Measurements from ENCODE around the gene MRPL12. TPM values are rescaled to one million over a fixed set of nuclear protein-coding genes. Genes with fewer than 3 reads are reported as not detected.
A peak's percentile ranks its signal among the peaks of the same experiment; 100 is the strongest.

MRPL12 gene
- polyA plus RNA-seq, 1 donor = 52.4 TPM

DNA sequence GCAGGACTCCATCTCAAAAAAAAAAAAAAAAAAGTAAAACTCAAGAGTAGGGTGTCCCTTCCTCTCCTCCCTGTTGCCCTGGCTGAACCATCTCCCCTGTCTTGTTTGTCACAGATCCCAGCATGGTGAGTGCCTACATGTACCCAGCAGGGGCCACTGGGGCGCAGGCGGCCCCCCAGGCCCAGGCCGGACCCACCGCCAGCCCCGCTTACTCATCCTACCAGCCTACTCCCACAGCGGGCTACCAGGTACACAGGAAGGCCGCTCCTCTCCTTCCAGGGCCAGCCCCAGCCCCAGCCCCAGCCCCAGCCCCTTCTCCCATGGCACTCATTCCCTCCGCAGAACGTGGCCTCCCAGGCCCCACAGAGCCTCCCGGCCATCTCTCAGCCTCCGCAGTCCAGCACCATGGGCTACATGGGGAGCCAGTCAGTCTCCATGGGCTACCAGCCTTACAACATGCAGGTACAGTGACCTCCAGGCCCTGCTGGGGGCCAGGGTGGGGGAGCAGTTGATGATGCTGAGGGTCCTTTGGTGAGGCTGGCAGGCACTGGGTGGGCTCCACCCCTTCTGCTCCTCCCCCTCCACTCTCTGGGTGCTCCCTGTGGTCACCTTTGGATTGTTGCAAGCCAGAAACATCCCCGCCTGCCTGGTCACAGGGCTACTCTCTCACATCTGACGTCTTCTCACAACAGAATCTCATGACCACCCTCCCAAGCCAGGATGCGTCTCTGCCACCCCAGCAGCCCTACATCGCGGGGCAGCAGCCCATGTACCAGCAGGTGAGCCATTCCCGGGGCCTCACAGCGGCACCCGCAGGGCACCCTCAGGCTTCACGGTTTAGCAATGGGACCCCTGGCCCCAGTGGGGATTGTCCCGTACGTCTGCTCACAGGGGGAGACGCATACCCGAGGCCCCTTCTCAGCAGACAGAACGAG is 2.5 kb upstream of the MRPL12 start:
- peaks cover 64% of the 10 kb centered on the region for H3K36me3 ChIP-seq (ENCODE audit: control insufficient read depth, insufficient read depth, low read length)
- no peak for DNase-seq
- no peaks in the 10 kb centered on the region for H3K27me3 ChIP-seq (ENCODE audit: control insufficient read depth, insufficient read depth, low read length)
- peaks cover 9% of the 10 kb centered on the region for H3K9me3 ChIP-seq (ENCODE audit: control insufficient read depth, low read depth, low read length)
- peaks cover 19% of the 10 kb centered on the region for H3K4me1 ChIP-seq (ENCODE audit: control insufficient read depth, insufficient read depth, low read length)
- peak overlapping the region; percentile 100 for H3K4me3 ChIP-seq (ENCODE audit: low read length)
- no CpG with 5 or more reads among the region's 25 CpGs for WGBS (ENCODE audit: insufficient coverage, low lambda C conversion rate)
- peak overlapping the region; percentile 98 for H3K27ac ChIP-seq (ENCODE audit: low read length)

DNA sequence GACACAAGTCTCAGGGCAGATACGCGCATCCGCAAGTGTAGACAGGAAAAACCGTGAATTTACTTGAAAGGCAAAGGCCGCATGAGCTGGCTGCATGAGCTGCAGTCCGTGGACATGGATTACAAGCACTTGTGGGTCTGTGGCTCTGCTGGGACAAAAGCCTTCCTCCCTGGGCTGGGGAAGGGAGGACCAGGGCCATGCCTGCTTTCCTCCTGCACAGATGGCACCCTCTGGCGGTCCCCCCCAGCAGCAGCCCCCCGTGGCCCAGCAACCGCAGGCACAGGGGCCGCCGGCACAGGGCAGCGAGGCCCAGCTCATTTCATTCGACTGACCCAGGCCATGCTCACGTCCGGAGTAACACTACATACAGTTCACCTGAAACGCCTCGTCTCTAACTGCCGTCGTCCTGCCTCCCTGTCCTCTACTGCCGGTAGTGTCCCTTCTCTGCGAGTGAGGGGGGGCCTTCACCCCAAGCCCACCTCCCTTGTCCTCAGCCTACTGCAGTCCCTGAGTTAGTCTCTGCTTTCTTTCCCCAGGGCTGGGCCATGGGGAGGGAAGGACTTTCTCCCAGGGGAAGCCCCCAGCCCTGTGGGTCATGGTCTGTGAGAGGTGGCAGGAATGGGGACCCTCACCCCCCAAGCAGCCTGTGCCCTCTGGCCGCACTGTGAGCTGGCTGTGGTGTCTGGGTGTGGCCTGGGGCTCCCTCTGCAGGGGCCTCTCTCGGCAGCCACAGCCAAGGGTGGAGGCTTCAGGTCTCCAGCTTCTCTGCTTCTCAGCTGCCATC is 1.7 kb upstream of the MRPL12 start:
- Histone ChIP-seq H3K9me3 (ENCODE audit: control insufficient read depth, low read depth, low read length) (peaks cover 7% of the 10 kb centered on the region), H3K27me3 (ENCODE audit: control insufficient read depth, insufficient read depth, low read length) (no peaks in the 10 kb centered on the region), H3K27ac (ENCODE audit: low read length) (peak overlapping the region; percentile 98), H3K36me3 (ENCODE audit: control insufficient read depth, insufficient read depth, low read length) (peaks cover 63% of the 10 kb centered on the region), H3K4me1 (ENCODE audit: control insufficient read depth, insufficient read depth, low read length) (peaks cover 19% of the 10 kb centered on the region), H3K4me3 (ENCODE audit: low read length) (peak overlapping the region; percentile 100)
- peak; percentile 30 to 66 for DNase-seq
- WGBS (ENCODE audit: insufficient coverage, low lambda C conversion rate) = 80% methylated on average over 1 of the region's 23 CpGs

DNA sequence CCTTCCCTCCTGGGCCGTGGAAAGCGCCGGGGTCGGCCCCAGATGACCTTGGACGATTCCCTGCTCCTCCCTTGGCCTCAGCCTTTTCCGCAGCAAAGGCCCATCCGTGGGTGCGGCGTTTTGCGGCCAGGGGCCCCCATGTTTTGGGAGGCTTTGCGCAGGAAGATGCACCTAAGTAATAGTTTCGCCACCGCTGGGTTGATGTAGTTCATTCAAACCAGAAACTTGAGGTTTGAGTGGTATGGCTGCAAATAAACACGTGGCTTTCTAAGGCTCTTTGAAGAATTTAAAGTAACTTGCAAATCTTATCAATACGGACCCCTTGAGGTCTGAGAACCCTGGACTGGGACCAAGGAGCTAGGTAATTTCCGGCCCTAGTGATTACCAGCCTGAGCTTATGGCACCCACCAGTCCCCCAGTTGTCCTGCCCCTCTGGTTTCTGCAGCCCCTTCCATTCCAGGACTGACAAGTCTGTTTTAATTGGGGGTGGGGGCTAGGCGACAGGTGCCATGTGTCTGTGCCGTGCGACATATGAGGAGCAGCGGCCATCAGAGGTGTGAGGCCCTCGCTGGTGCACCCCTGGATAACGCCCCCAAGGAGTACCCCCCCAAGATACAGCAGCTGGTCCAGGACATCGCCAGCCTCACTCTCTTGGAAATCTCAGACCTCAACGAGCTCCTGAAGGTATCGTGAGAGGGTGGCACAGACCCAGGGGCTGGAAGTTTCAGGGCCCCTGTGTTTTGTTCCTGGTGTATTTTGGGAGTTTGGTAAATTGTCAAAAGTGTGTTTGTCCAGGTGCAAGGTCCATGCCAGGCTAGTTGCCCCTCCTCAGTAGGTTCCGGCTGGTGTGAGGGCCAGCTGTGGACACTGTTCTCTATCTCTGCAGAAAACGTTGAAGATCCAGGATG is 834 bp downstream of the MRPL12 start:
- no peak for DNase-seq
- H3K27me3 ChIP-seq (ENCODE audit: control insufficient read depth, insufficient read depth, low read length) = no peaks in the 10 kb centered on the region
- peaks cover 60% of the 10 kb centered on the region for H3K36me3 ChIP-seq (ENCODE audit: control insufficient read depth, insufficient read depth, low read length)
- H3K4me1 ChIP-seq (ENCODE audit: control insufficient read depth, insufficient read depth, low read length) = peaks cover 19% of the 10 kb centered on the region
- no CpG with 5 or more reads among the region's 27 CpGs for WGBS (ENCODE audit: insufficient coverage, low lambda C conversion rate)
- no peak overlapping the region for H3K27ac ChIP-seq (ENCODE audit: low read length)
- peaks cover 4% of the 10 kb centered on the region for H3K9me3 ChIP-seq (ENCODE audit: control insufficient read depth, low read depth, low read length)
- H3K4me3 ChIP-seq (ENCODE audit: low read length) = peak overlapping the region; percentile 100

DNA sequence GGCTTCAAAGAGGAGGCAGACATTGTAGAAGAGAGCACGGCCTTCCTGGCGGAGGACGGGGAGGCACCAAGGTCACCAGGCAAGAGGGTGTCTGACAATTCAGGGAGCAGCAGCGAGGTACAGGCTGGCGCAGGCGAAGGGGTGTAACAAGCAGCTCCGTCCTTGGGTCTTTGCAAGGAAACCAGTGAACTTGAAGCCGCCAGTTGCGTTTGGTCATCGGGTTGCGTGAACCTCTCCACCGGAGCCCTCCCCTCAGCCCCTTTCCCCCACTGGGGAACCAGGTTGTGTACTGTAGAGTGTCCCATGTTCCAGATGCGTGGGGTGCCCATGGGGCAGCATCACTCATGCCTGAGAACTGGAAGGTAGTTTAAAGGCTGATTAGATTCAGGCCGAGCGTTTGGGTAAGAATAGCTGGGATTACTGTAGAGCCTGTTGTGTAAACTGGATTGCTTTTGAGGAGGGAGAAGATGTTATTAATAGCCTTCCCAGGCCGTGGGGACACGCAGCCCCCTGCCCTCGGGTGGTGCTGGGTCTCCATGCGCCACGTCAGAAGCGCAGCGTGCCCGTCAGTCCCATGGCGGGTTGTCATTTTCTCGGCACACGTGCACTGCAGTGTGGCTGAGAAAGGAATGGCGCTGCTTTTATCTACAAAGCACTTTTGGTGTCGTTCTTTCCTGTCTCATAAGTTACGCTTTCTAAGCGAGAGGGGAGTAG is 2.5 kb downstream of the MRPL12 start:
- Histone ChIP-seq H3K27ac (ENCODE audit: low read length) (no peak overlapping the region), H3K27me3 (ENCODE audit: control insufficient read depth, insufficient read depth, low read length) (no peaks in the 10 kb centered on the region), H3K9me3 (ENCODE audit: control insufficient read depth, low read depth, low read length) (peaks cover 4% of the 10 kb centered on the region), H3K4me3 (ENCODE audit: low read length) (no peak overlapping the region), H3K4me1 (ENCODE audit: control insufficient read depth, insufficient read depth, low read length) (peaks cover 27% of the 10 kb centered on the region), H3K36me3 (ENCODE audit: control insufficient read depth, insufficient read depth, low read length) (peaks cover 50% of the 10 kb centered on the region)
- no peak for DNase-seq
- WGBS (ENCODE audit: insufficient coverage, low lambda C conversion rate) = no CpG with 5 or more reads among the region's 30 CpGs

DNA sequence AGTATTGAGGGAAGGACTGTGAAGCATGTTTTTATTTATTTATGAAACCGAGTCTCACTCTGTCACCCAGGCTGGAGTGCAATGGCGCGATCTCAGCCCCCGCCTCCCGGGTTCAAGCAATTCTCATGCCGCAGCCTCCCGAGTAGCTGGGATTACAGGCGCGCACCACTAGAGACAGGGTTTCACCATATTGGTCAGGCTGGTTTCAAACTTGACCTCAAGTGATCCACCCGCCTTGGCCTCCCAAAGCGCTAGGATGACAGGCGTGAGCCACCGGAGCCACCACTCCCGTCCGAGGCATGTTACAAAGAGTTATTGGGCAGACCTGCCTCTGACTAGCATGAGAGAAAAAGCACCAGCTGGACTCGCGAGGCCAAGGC is 3.1 kb downstream of the MRPL12 start:
- no CpG with 5 or more reads among the region's 17 CpGs for WGBS (ENCODE audit: insufficient coverage, low lambda C conversion rate)
- Histone ChIP-seq H3K36me3 (ENCODE audit: control insufficient read depth, insufficient read depth, low read length) (peaks cover 45% of the 10 kb centered on the region), H3K27ac (ENCODE audit: low read length) (no peak overlapping the region), H3K4me3 (ENCODE audit: low read length) (no peak overlapping the region), H3K9me3 (ENCODE audit: control insufficient read depth, low read depth, low read length) (peaks cover 4% of the 10 kb centered on the region), H3K4me1 (ENCODE audit: control insufficient read depth, insufficient read depth, low read length) (peaks cover 27% of the 10 kb centered on the region), H3K27me3 (ENCODE audit: control insufficient read depth, insufficient read depth, low read length) (peaks cover 3% of the 10 kb centered on the region)
- no peak for DNase-seq

DNA sequence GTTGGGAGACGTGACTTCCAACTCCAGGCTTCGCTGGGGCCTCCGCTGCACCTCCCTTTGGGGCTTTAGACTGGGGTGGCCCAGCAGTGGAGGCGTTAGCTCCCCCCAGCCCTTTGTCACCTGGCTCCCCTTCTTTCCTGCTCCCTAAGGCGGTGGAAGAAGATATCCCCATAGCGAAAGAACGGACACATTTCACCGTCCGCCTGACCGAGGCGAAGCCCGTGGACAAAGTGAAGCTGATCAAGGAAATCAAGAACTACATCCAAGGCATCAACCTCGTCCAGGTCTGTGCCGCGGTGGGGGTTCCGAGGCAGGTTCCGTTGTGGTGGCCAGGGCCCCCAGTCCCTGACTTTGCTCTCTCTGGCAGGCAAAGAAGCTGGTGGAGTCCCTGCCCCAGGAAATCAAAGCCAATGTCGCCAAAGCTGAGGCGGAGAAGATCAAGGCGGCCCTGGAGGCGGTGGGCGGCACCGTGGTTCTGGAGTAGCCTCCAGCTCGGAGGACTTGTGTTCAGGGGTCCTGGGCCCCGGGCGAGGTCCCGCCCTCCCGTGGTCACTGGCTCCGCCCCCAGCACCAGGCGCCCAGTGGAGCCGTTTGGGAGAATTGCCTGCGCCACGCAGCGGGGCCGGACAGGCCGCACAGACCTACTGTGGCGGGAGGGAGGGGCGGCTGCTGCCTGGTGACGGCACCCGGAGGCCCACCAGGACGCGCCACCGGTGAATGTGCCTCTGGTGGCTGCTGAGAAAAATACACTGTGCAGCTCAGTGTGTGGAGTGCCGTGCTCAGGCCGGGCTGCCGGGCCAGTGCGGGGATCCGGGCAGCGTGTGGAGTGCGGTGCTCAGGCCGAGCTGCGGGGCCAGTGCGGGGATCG is 3.8 kb downstream of the MRPL12 start:
- Histone ChIP-seq H3K4me3 (ENCODE audit: low read length) (no peak overlapping the region), H3K4me1 (ENCODE audit: control insufficient read depth, insufficient read depth, low read length) (peaks cover 26% of the 10 kb centered on the region), H3K36me3 (ENCODE audit: control insufficient read depth, insufficient read depth, low read length) (peaks cover 39% of the 10 kb centered on the region), H3K27ac (ENCODE audit: low read length) (no peak overlapping the region), H3K9me3 (ENCODE audit: control insufficient read depth, low read depth, low read length) (peaks cover 4% of the 10 kb centered on the region), H3K27me3 (ENCODE audit: control insufficient read depth, insufficient read depth, low read length) (peaks cover 5% of the 10 kb centered on the region)
- WGBS (ENCODE audit: insufficient coverage, low lambda C conversion rate) = 94% methylated on average over 3 of the region's 54 CpGs
- DNase-seq = no peak

DNA sequence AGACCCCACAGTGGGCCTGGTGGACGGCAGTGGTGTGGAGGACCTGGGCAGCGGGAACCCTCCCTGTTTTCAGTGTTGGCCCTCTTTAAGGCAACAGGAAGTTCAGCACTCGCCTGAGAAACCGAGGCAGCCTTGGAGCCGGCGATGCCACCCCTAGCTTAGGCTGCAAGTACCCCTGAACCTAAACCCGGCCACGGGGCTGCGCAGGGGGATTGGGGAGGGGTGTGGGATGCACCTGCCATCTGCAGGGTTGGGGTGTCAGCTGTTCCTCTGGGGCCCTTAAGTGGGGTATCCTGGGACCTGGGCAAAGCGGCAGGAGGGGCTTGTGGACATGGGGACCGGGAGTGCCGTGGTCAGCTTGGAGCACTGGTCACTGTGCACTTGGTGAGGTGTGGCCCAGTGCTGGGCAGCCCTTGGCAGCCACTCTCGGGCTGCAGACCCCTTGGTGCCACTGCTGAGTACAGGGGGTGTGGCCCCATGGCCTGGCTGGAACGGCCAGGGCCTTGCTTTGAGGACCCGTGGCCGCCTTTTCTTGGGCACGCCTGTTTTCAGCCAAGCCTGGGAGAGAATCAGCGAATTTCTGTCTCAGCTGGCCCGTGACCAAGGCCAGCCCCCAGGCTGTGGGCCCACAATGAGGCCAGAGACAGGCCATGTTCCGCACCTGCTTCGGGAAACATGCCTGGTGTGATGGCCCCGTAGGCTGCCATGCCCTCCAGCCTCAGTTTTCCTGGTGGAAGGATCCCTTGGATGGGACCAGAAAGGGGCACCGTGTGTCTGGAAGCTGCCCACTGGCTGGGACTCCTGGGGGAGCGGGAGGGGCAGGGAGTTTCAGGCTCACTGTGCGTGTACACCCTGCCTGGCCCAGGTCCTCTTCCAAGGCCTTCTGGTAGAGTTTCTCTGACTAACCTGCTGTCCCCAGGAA is 4.8 kb downstream of the MRPL12 start:
- Histone ChIP-seq H3K9me3 (ENCODE audit: control insufficient read depth, low read depth, low read length) (no peaks in the 10 kb centered on the region), H3K4me1 (ENCODE audit: control insufficient read depth, insufficient read depth, low read length) (peaks cover 29% of the 10 kb centered on the region), H3K4me3 (ENCODE audit: low read length) (no peak overlapping the region), H3K27ac (ENCODE audit: low read length) (no peak overlapping the region), H3K36me3 (ENCODE audit: control insufficient read depth, insufficient read depth, low read length) (peaks cover 39% of the 10 kb centered on the region), H3K27me3 (ENCODE audit: control insufficient read depth, insufficient read depth, low read length) (peaks cover 5% of the 10 kb centered on the region)
- DNase-seq = no peak
- no CpG with 5 or more reads among the region's 25 CpGs for WGBS (ENCODE audit: insufficient coverage, low lambda C conversion rate)

DNA sequence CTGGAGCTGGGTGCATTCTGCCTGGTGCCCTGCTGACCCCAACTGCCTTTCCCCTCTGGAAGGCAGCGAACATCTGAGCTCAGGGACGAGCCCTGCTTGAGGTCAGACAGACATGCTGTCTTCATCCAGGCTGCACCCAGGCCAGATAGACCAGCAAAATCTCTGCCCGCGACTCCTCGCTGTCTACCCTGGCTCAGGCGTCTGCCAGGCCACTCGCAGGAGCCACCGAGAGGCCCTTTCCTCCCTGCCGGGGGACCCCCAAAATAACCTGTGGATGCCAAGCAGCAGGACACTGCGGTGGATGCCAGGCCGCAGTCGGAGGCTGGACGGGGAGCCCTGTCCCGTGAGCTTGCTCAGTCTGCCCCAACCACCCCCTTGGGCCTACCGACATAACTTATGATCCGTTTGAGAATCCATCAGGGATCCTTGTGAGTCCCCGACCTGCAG is 5.6 kb downstream of the MRPL12 start:
- DNase-seq = no peak
- no CpG with 5 or more reads among the region's 17 CpGs for WGBS (ENCODE audit: insufficient coverage, low lambda C conversion rate)
- H3K36me3 ChIP-seq (ENCODE audit: control insufficient read depth, insufficient read depth, low read length) = peaks cover 39% of the 10 kb centered on the region
- H3K27me3 ChIP-seq (ENCODE audit: control insufficient read depth, insufficient read depth, low read length) = peaks cover 5% of the 10 kb centered on the region
- H3K4me1 ChIP-seq (ENCODE audit: control insufficient read depth, insufficient read depth, low read length) = peaks cover 36% of the 10 kb centered on the region
- no peaks in the 10 kb centered on the region for H3K9me3 ChIP-seq (ENCODE audit: control insufficient read depth, low read depth, low read length)
- no peak overlapping the region for H3K4me3 ChIP-seq (ENCODE audit: low read length)
- no peak overlapping the region for H3K27ac ChIP-seq (ENCODE audit: low read length)

All from large intestine (tissue), 3 donors.